C4-2B (cell line): Measurements from ENCODE around the gene ASPN.

Experiments used
- H3K27ac ChIP-seq: fragments of 450-650 bp; 2 replicates; pipeline ENCODE4 v1.5.1; 2017
- ZFX ChIP-seq: fragments of 450-650 bp; IDR thresholded peaks from 2 replicates; pipeline ENCODE4 v1.6.1; 2017
- TF ChIP-seq, protein P1 (sequence below): fragments of 450-650 bp; conservative IDR thresholded peaks from 2 replicates; pipeline ENCODE4 v1.5.1; 2017; ENCODE audit warnings: mild to moderate bottlenecking

The ASPN gene

GRCh38 chr9:92483627-92484545, 1.6 kb upstream of the ASPN start:
- no peak for TF ChIP-seq ZFX
- TF ChIP-seq, protein P1, sequence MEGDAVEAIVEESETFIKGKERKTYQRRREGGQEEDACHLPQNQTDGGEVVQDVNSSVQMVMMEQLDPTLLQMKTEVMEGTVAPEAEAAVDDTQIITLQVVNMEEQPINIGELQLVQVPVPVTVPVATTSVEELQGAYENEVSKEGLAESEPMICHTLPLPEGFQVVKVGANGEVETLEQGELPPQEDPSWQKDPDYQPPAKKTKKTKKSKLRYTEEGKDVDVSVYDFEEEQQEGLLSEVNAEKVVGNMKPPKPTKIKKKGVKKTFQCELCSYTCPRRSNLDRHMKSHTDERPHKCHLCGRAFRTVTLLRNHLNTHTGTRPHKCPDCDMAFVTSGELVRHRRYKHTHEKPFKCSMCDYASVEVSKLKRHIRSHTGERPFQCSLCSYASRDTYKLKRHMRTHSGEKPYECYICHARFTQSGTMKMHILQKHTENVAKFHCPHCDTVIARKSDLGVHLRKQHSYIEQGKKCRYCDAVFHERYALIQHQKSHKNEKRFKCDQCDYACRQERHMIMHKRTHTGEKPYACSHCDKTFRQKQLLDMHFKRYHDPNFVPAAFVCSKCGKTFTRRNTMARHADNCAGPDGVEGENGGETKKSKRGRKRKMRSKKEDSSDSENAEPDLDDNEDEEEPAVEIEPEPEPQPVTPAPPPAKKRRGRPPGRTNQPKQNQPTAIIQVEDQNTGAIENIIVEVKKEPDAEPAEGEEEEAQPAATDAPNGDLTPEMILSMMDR: no peak
- H3K27ac ChIP-seq: no peak overlapping the region

GRCh38 chr9:92482805-92483204, 499 bp upstream of the ASPN start:
- TF ChIP-seq, protein P1: no peak
- TF ChIP-seq ZFX: no peak
- H3K27ac ChIP-seq: no peak overlapping the region

DNA sequence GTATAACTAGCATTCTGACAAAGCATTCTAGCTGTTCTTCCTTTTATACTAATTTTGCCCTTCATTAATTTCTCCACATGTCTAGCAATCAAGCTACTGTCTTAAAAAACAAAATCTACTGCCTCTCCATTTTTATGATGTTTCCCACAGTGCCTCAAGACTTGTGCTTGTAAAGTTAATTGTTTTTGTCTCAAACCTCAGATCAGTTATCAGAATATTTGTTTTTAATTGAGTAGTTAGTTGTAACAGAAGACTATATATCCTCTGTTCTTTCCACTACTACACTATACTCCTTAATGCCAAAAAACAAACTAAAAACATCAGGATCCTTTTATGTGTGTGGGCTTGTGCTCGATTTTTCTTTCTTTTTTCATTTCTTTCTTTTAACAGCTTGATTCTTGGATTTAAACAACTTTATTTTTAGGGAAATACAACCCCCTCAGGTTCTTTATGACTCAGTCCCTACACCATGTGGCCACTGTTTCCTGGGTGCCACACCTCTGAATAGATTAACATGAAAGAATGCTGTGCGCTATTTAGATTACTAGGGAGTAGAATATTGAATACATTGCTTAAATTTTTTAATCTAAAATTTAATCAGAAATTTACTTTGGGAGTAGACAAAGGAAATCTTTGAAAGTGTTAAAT, 1.2 kb downstream of the ASPN start:
- H3K27ac ChIP-seq: no peak overlapping the region
- TF ChIP-seq, protein P1: no peak
- no peak for TF ChIP-seq ZFX

DNA sequence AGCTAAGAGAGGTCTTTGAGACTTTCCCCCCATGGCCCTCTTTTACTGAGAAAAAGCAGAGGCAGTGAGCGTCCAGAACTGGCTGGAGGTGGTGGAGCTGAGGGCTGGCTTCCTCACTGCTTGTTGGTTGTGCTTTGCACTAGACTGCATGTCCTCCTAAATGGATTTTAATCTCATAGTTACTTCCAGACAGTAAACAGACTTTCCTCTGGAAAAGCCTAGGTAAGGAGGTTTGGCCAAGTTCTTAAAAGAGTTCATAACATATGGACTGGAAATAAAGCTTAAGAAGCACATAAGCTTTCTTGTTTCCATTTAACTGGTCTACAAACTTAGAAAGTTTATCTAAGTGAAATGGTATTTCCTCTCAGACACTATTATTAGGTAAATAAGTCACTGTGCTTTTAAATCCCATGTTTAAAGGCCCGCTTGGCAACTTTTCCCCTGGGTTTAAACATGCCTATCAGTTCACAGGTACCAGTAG, 2.0 kb downstream of the ASPN start:
- H3K27ac ChIP-seq: no peak overlapping the region
- no peak for TF ChIP-seq ZFX
- TF ChIP-seq, protein P1: no peak

DNA sequence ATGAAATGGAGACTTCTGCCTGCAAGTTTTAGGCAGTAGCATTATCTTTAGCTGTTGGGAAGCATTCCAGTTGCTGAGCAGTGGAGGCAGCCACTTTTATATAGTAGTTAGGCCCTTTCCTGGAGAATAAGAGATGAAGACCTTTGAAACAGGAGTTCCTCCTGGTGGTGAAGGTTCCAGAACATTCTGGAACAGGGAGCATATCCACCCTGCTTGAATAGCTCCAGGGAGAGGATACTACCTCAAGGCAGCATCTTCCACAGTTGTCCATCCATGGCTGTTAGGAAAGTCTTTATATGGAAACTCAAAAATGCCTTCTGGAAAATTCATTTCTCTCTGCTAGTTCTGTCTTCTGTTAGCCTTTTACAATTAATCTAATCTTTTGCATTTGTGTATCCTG, 3.0 kb downstream of the ASPN start:
- no peak for TF ChIP-seq ZFX
- TF ChIP-seq, protein P1: no peak
- H3K27ac ChIP-seq: no peak overlapping the region

- no peak overlapping the region for H3K27ac ChIP-seq
- no peak for TF ChIP-seq ZFX
- TF ChIP-seq, protein P1: no peak
Observed at GRCh38 chr9:92478783-92479182, 3.5 kb downstream of the ASPN start.

DNA sequence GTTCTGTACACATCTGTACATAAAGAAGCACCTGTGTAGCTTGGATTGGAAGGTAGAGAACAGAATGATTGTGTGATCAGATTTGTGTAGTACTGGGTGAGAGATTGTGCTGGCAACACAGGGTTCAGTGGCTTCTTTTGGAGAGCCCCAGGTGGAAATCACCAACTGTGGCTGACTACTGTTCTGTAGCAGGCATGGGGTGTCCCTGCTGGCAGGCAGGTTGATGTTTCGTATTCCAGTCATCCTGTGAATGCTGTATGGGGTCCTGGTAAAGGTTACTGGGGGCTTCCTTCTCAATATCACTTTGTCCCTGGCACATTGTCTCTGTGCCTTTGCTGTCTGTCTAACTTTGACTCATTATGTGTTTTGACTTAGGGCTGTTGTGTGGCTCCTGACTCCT, 5.3 kb downstream of the ASPN start:
- no peak overlapping the region for H3K27ac ChIP-seq
- TF ChIP-seq, protein P1: no peak
- no peak for TF ChIP-seq ZFX
